HG02938 (cell line): ENCODE data around the gene PTBP3.

Experiments used
- ATAC-seq: cut with Tn5 transposase; IDR thresholded peaks from one replicate; pipeline ENCODE4 v1.9.1; 2021; ENCODE audit warnings: mild to moderate bottlenecking, moderate library complexity; ENCODE audit not compliant: unreplicated experiment

PTBP3 gene

DNA sequence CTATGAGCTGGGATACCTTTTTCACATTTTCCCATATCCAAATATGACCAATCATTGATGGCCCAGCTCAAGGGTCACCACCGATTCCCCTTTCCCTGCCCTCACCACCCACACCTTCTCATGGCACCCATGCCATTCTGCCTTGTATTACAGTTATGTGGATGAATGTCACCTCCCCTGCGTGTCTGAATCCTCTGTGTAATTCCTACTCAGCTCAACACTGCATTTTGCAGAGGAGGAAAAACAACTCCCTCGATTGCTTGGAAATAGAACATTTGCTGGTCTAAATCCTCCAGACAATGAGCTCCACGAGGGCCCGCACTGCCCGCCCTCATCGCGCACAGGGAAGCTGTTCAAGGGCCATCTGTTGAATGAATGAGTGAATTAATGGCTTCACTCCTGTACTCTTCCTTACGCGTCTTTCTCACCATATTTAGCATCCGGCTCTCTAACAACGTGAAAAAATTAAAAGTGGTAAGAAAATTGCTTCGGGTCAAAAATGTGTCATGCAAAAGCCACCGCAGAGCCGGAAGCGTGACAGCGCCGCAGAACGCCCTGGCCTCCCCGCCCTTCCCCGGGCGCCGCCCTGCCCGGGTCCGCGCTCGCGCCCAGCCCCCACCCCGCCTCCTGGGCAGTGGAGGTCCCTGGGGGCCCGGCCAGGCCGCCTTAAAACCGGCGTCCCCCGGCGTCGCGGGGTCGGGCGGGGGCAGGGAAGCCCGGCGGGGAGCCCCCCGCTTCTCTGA, 159.0 kb downstream of the PTBP3 start:
- ATAC-seq = peak; percentile 76

DNA sequence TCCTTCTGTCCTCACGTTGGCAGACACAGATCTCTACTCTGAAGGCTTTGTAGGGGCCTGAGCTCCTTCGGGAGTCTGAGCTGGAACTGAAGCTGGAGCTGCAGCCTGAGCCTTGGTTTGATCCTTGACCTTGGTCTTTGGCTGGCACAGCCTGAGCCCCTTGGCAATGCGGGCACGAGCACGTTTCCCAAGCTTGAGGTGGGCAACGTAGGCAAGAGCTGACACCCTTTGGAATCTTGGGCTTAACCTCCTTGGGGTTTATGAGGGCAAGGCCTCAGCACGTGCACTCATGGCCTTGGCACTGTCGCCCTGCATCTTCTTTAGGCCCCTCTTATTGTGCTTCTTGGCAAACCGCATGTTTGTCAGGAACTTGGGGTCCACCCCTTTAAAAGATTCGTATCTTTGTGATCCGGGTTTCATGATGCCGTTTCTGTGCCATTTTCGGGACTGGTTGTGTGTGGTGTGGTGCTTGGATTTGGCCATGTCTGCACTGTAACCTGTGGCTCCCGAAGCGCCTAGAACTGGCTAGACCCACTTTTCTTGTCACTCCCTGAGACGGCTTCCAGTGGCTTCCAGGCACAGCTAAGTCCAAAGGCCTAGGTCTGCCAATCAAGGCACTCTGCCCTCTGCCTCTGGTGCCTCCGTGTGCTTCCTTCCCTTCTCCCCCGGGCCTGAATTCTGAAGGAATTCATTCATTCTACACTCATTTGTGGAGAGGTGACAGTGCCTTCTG, 159.8 kb downstream of the PTBP3 start:
- no peak for ATAC-seq

DNA sequence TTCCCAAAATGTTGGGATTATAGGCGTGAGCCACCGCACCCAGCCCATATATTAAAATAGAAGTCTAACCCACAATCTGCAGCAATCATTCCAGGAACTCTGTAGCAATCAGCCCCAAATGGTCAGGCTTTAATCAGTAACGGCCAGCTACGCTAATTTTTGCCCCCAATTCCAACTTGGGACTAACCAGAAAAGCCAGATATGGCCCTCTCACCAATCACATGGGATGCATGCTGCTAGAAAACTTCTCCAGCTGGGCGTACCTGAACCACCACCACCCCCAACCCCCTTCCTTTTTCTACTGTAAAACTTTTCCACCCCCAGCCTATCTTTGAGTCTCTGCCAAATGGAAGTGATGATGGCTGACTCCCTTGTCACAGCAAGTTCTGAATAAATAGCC, 162.5 kb downstream of the PTBP3 start:
- ATAC-seq = no peak

DNA sequence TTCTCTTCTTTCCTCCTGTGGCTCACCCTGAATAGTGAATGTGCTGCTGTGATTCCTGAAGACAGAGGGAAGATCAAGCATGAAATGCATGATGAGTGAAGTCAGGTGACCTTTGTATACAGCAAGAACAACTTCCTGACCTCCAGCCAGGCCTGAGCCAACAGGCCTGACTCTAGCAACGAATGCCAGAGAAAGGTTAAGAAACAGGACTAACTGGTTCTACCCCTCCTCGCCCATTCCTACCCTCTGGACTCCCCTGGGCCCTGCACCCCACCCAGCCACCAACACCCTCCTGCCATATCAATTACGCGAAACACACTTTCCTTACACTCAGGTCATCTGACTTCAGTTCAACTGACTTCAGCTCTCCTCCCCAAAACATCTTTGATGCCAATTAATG, 163.2 kb downstream of the PTBP3 start:
- ATAC-seq = no peak

DNA sequence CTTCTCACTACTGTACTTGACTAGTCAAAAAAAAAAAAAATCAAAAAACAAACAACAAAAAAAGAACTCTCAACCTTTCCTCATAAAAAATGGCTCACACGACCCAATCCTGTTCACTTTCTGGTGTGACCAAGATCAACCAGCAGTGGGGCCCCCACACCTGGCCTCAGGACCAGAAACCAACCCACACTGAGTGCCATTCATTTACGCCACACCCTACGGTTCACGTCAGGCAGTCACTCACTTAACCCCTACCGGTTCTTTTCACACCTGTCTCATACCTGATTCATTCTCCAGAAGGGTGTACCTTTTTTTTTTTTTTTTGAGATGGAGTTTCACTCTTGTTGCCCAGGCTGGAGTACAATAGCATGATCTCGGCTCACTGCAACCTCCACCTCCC, 164.1 kb downstream of the PTBP3 start:
- ATAC-seq = no peak

DNA sequence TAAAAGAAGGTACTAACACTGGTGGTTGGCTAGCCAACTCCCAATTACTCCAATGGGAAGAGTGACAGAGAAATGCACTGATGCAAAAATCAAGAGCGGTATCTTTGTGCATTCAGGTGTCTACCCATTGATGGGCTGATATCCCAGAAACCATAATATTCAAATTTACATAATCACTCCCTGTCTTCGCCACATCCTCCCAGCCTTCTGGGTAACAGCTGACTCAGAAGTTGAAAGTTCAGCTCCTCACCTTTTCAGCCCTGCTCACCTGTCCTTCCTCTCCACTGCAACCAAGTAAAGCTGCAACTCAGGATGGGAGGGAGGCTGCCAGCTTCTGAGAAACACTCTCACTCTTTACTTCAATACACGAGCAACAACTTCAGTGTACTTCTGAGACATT, 165.2 kb downstream of the PTBP3 start:
- ATAC-seq = no peak
